K562 (cell line): ENCODE measurements around the gene ALOX5. TPM values are rescaled to one million over a fixed set of nuclear protein-coding genes. Genes with fewer than 3 reads are reported as not detected.

ENCODE experiments used
- CBX3 ChIP-seq, 2 experiments: IDR thresholded peaks; 1 replicate in 1 of 2; 2 replicates in 1 of 2; pipeline ENCODE4 v1.6.1; 2012; ENCODE audit warnings: inconsistent platforms in 2 of 2, low read length in 2 of 2, borderline replicate concordance in 1 of 2, control low read depth in 1 of 2
- CREBBP ChIP-seq: IDR thresholded peaks from one replicate; pipeline ENCODE4 v1.6.1; 2012; ENCODE audit warnings: low read depth, mild to moderate bottlenecking, control low read depth, inconsistent platforms, low read length
- DPF2 ChIP-seq: fragments of 450-650 bp; IDR thresholded peaks from 2 replicates; pipeline ENCODE4 v1.6.1; 2016
- ELF4 ChIP-seq: fragments of 450-650 bp; formaldehyde crosslinking; IDR thresholded peaks from 2 replicates; pipeline ENCODE4 v1.4.0; 2022; ENCODE audit warnings: missing genetic modification characterization
- ETV6 ChIP-seq, 3 experiments: fragments of 150-350 bp in 1 of 3; sonication (generic) in 1 of 3; formaldehyde crosslinking in 1 of 3; IDR thresholded peaks; 2 replicates each; pipeline versions ENCODE4 v1.6.1 to v1.8.0; 2014 to 2022; ENCODE audit warnings: borderline replicate concordance in 2 of 3, low read depth in 2 of 3, antibody characterized with exemption in 1 of 3, low read length in 1 of 3, mild to moderate bottlenecking in 1 of 3, missing genetic modification reagents in 1 of 3
- GATA2 ChIP-seq: sonication (generic); formaldehyde crosslinking; IDR thresholded peaks from 2 replicates; pipeline ENCODE4 v1.4.0; 2020; ENCODE audit warnings: mild to moderate bottlenecking, missing genetic modification reagents
- KLF16 ChIP-seq: IDR thresholded peaks from 2 replicates; pipeline ENCODE4 v1.6.1; 2016; ENCODE audit warnings: antibody characterized with exemption
- LCOR ChIP-seq: sonication (generic); formaldehyde crosslinking; IDR thresholded peaks from 2 replicates; pipeline ENCODE4 v1.8.0; 2022; ENCODE audit warnings: mild to moderate bottlenecking, missing genetic modification reagents
- MEF2D ChIP-seq: conservative IDR thresholded peaks from 2 replicates; pipeline ENCODE4 v1.6.1; 2016; ENCODE audit warnings: low read depth, missing genetic modification characterization, missing compliant biosample characterization
- MEIS2 ChIP-seq: fragments of 450-650 bp; IDR thresholded peaks from 2 replicates; pipeline ENCODE4 v1.6.1; 2014; ENCODE audit warnings: mild to moderate bottlenecking; ENCODE audit not compliant: partially characterized antibody
- NBN ChIP-seq: fragments of 450-650 bp; IDR thresholded peaks from 2 replicates; pipeline ENCODE4 v1.6.1; 2016; ENCODE audit warnings: low read depth, mild to moderate bottlenecking
- NFE2 ChIP-seq: IDR thresholded peaks from 2 replicates; pipeline ENCODE4 v1.6.1; 2014; ENCODE audit warnings: antibody characterized with exemption, low read depth
- NR2C2 ChIP-seq, 2 experiments: fragments of 200-800 bp in 1 of 2; sonication (Bioruptor generic) in 1 of 2; sonication (generic) in 1 of 2; formaldehyde crosslinking in 1 of 2; IDR thresholded peaks; 2 replicates each; pipeline versions ENCODE4 v1.6.1 to v1.8.0; 2016 to 2022; ENCODE audit warnings: mild to moderate bottlenecking in 1 of 2, missing compliant biosample characterization in 1 of 2, missing genetic modification characterization in 1 of 2, missing genetic modification reagents in 1 of 2
- NR4A1 ChIP-seq, 2 experiments: fragments of 250-450 bp in 1 of 2; fragments of 450-650 bp in 1 of 2; sonication (Bioruptor Pico) in 1 of 2; IDR thresholded peaks; 2 replicates each; pipeline versions ENCODE4 v1.4.0 to v1.6.1; 2016 to 2020; ENCODE audit warnings: mild to moderate bottlenecking in 2 of 2, missing compliant biosample characterization in 1 of 2, missing genetic modification characterization in 1 of 2, moderate library complexity in 1 of 2
- RAD21 ChIP-seq, 2 experiments: fragments of 250-450 bp in 1 of 2; fragments of 450-650 bp in 1 of 2; sonication (Bioruptor Pico) in 1 of 2; formaldehyde crosslinking in 1 of 2; IDR thresholded peaks in 1 of 2; conservative IDR thresholded peaks in 1 of 2; 2 replicates each; pipeline versions ENCODE4 v1.4.0 to v1.8.0; 2020 to 2022; ENCODE audit warnings: mild to moderate bottlenecking in 2 of 2, moderate library complexity in 1 of 2
- SMC3 ChIP-seq: conservative IDR thresholded peaks from 2 replicates; pipeline ENCODE4 v1.6.1; 2011; ENCODE audit warnings: low read depth, low read length, improper control_type of control experiment; ENCODE audit not compliant: insufficient read depth
- SPI1 ChIP-seq: IDR thresholded peaks from 2 replicates; pipeline ENCODE4 v1.6.1; 2011; ENCODE audit warnings: low read depth, low read length, control low read depth, borderline replicate concordance
- TAL1 ChIP-seq: fragments of 450-650 bp; IDR thresholded peaks from 2 replicates; pipeline ENCODE4 v1.6.1; 2016; ENCODE audit warnings: mild to moderate bottlenecking
- XRCC4 ChIP-seq: IDR thresholded peaks from one replicate; pipeline ENCODE4 v1.6.1; 2011; ENCODE audit not compliant: insufficient read depth, insufficient read length; ENCODE audit errors: extremely low read depth
- ZNF217 ChIP-seq: sonication (generic); formaldehyde crosslinking; IDR thresholded peaks from 2 replicates; pipeline ENCODE4 v1.8.0; 2022; ENCODE audit warnings: mild to moderate bottlenecking, missing genetic modification reagents
- polyA plus RNA-seq, 8 experiments: library from polyadenylated mRNA; depleted of rRNA in 4 of 8; stranded (reverse) in 5 of 8; unstranded in 3 of 8; fragments of >200 nt; fragmentation: Nextera tagmentation in 2 of 8; fragmentation: Illumina TruSeq in 1 of 8; extraction: Ambion mirVana in 2 of 8; extraction: Trizol in 1 of 8; gene quantifications; 2 replicates each; pipeline versions ENCODE4 v1.2.1 to v1.2.3, GENCODE V29; 2011 to 2014; ENCODE audit warnings: inconsistent platforms in 1 of 8, missing spikeins in 1 of 8
- total RNA-seq, 7 experiments: library from RNA; depleted of rRNA in 6 of 7; stranded (reverse); fragments of >200 nt in 6 of 7; fragmentation: Illumina TruSeq in 2 of 7; extraction: Trizol in 2 of 7; gene quantifications; 2 replicates each; pipeline versions ENCODE4 v1.2.1 to v1.2.3, GENCODE V29; 2011 to 2021; ENCODE audit warnings: low replicate concordance in 1 of 7
- TF ChIP-seq, protein P1 (sequence below): fragments of 450-650 bp; conservative IDR thresholded peaks from 2 replicates; pipeline ENCODE4 v1.6.1; 2016; ENCODE audit warnings: missing genetic modification characterization, low read depth, mild to moderate bottlenecking, missing compliant biosample characterization, moderate library complexity
- TF ChIP-seq, protein P2 (sequence below): fragments of 450-650 bp; IDR thresholded peaks from 2 replicates; pipeline ENCODE4 v1.6.1; 2016
- TF ChIP-seq, protein P3 (sequence below): sonication (generic); formaldehyde crosslinking; IDR thresholded peaks from 2 replicates; pipeline ENCODE4 v1.8.0; 2022; ENCODE audit warnings: missing genetic modification reagents, mild to moderate bottlenecking, borderline replicate concordance

ALOX5 gene
- total and polyA plus RNA-seq, 9 of the 15 experiments (the other 6 are each of a cell fraction or from before 2014, with no cell fraction given) = 0.10 to 2.4 (median 1.4) TPM

DNA sequence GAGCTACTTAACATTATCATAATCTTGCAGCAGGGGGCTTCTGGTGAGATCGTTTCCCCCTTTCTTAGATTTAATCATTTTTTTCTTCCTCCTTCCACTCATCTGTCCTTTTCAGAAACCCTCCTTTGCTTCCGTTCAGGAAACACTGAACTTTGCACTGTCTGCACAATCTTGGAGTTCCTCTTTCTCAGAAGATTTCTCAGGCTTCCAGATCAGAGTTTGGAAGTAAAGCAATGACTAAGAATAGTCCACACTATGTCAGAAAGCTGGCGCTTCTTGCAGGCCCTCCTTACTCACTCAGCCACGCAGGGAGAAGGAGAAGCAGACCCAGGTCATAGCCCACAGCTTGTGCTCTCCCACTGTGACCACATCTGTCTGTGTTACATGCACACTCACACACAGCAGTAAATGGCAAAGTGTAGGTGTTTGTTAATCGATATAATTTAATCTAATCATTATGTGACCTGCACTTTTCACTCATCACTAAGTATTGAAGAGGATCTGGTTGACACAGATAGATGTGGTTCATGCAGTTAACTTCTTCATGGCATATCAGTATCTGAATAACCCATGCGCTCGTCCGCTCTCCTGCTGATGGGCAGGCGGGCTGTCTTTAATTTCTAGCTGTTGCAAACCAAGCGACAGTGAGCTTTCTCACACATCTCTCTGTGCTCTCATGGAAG lies 30.2 kb downstream of the ALOX5 start (continued):
- TF ChIP-seq SPI1 = peak; percentile 98
- 0 out of 2 replicates have a peak, but pooled peaks have one; percentile 13 for TF ChIP-seq MEF2D (tag)
- no peak for TF ChIP-seq XRCC4
- peak; percentile 30; the same call in 1 of the 2 replicates for TF ChIP-seq KLF16
- no peak for TF ChIP-seq NR4A1 (CRISPR knock-in tag; IDR thresholded peaks at IDR 0.05)
- TF ChIP-seq NR4A1 (tag; IDR thresholded peaks at IDR 0.05) = no peak
- peak; percentile 57; the same call in 1 of the 2 replicates for TF ChIP-seq NFE2
- TF ChIP-seq, protein P1, sequence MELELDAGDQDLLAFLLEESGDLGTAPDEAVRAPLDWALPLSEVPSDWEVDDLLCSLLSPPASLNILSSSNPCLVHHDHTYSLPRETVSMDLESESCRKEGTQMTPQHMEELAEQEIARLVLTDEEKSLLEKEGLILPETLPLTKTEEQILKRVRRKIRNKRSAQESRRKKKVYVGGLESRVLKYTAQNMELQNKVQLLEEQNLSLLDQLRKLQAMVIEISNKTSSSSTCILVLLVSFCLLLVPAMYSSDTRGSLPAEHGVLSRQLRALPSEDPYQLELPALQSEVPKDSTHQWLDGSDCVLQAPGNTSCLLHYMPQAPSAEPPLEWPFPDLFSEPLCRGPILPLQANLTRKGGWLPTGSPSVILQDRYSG (tag) = no peak
- TF ChIP-seq CREBBP = no peak
- TF ChIP-seq, protein P2, sequence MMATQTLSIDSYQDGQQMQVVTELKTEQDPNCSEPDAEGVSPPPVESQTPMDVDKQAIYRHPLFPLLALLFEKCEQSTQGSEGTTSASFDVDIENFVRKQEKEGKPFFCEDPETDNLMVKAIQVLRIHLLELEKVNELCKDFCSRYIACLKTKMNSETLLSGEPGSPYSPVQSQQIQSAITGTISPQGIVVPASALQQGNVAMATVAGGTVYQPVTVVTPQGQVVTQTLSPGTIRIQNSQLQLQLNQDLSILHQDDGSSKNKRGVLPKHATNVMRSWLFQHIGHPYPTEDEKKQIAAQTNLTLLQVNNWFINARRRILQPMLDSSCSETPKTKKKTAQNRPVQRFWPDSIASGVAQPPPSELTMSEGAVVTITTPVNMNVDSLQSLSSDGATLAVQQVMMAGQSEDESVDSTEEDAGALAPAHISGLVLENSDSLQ = peak; percentile 37; the same call in 1 of the 2 replicates
- 0 out of 2 replicates have a peak, but pooled peaks have one; percentile 9 for TF ChIP-seq GATA2
- no peak for TF ChIP-seq ZNF217 (CRISPR knock-in tag)
- peak; percentile 30; the same call in 1 of the 2 replicates for TF ChIP-seq TAL1
- peak in 1 of 2 experiments; percentile 17; a peak in 1 of 4 replicates for TF ChIP-seq RAD21 (CRISPR knock-in tag; conservative IDR thresholded peaks at IDR 0.05 in 1 of 2, IDR thresholded peaks at IDR 0.05 in 1 of 2)
- TF ChIP-seq ETV6 (IDR thresholded peaks at IDR 0.05; ENCODE audit: borderline replicate concordance in 1 of 2, low read depth in 2 of 2, low read length in 1 of 2) = peak in 1 of 2 experiments; percentile 92; a peak in 2 of 4 replicates
- no peak for TF ChIP-seq ETV6 (CRISPR knock-in tag; IDR thresholded peaks at IDR 0.05; ENCODE audit: borderline replicate concordance)
- 0 out of 2 replicates have a peak, but pooled peaks have one; percentile 16 for TF ChIP-seq NBN
- peak; percentile 79 for TF ChIP-seq MEIS2
- TF ChIP-seq ELF4 = no peak
- TF ChIP-seq, protein P3, sequence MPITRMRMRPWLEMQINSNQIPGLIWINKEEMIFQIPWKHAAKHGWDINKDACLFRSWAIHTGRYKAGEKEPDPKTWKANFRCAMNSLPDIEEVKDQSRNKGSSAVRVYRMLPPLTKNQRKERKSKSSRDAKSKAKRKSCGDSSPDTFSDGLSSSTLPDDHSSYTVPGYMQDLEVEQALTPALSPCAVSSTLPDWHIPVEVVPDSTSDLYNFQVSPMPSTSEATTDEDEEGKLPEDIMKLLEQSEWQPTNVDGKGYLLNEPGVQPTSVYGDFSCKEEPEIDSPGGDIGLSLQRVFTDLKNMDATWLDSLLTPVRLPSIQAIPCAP = no peak
- peak; percentile 30; the same call in 1 of the 2 replicates for TF ChIP-seq DPF2
- 0 out of 3 replicates have a peak, but pooled peaks of 1 of the 2 experiments have one; percentile 29 for TF ChIP-seq CBX3 (IDR thresholded peaks at IDR 0.05; ENCODE audit: borderline replicate concordance in 1 of 2, low read length in 2 of 2)
- TF ChIP-seq SMC3 = no peak
- 0 out of 2 replicates have a peak, but pooled peaks have one; percentile 34 for TF ChIP-seq LCOR
- no peak for TF ChIP-seq NR2C2 (CRISPR knock-in tag; IDR thresholded peaks at IDR 0.05)
- peak; percentile 75 for TF ChIP-seq NR2C2 (tag; IDR thresholded peaks at IDR 0.05)
